MM.1S (cell line): ENCODE measurements around the gene FYN.

Source experiments
- CTCF ChIP-seq: fragments of 300-600 bp; sonication (generic); IDR thresholded peaks from 2 replicates; pipeline ENCODE4 v1.5.1; 2016; ENCODE audit warnings: antibody characterized with exemption, low read length, mixed read lengths
- EZH2 ChIP-seq: fragments of 300-600 bp; sonication (generic); optimal IDR thresholded peaks from 2 replicates; pipeline ENCODE3; 2017; ENCODE audit warnings: low read depth, mild to moderate bottlenecking, antibody characterized with exemption, low read length, mixed read lengths
- EZH2phosphoT487 ChIP-seq: fragments of 300-600 bp; sonication (generic); IDR thresholded peaks from 2 replicates; pipeline ENCODE4 v1.6.1; 2018; ENCODE audit warnings: antibody characterized with exemption, low read length

GRCh38 chr6:111871725-111872400 is 1.4 kb downstream of the FYN start:
- TF ChIP-seq EZH2 (no peak), CTCF (no peak), EZH2phosphoT487 (no peak)
